ENCODE data around the gene CRYGA.
"Not testable (repeated sequence)": the region's sequence is repeated elsewhere in the genome, so short reads cannot be mapped to it uniquely, and the experiment has no call there.

CRYGA gene

GRCh38 chr2:208164951-208165755, 1.8 kb upstream of the CRYGA start:
- DNase-seq (ENCODE audit: low read depth in 2 of 2), result no peak

DNA sequence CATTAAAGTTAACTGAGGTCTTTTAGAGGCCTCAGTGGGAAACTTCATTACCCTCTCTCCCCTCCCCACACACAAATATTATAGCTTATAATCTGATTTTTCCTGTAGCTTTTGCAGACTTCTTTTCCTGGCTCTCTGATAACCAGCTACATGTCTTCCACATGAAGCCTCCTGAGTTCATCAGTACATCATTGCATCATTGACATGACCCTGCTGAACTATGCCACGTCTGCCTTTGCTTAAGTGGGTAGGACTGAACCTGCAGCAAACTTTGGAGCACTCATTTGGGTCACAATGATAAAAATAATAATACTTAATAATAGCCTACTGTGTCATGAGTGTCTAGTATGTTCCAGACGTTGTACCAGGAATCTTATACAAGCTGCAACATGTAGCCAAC, 7.0 kb downstream of the CRYGA start:
- DNase-seq (ENCODE audit: low read depth in 2 of 2), result no peak

DNA sequence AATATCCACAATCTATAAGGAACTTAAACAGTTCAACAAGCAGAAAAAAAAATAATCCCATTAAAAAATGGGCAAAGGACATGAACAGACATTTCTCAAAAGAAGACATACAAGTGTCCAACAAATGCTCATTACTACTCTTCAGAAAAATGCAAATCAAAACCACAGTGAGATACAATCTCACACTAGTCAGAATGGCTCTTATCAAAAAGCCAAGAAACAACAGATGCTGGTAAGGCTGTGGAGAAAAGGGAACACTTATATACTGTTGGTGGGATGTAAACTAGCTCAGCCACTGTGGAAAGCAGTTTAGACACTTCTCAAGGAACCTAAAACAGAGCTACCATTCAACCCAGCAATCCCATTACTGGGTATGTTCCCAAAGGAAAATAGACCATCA, 10.2 kb downstream of the CRYGA start:
- no peak for DNase-seq (ENCODE audit: low read depth in 2 of 2)

GRCh38 chr2:208150956-208151355, 12.4 kb downstream of the CRYGA start:
- no peak for DNase-seq (ENCODE audit: low read depth in 2 of 2)

- DNase-seq (ENCODE audit: low read depth in 2 of 2), result no peak
These were observed 13.3 kb downstream of the CRYGA start for GRCh38 chr2:208150094-208150493.

DNA sequence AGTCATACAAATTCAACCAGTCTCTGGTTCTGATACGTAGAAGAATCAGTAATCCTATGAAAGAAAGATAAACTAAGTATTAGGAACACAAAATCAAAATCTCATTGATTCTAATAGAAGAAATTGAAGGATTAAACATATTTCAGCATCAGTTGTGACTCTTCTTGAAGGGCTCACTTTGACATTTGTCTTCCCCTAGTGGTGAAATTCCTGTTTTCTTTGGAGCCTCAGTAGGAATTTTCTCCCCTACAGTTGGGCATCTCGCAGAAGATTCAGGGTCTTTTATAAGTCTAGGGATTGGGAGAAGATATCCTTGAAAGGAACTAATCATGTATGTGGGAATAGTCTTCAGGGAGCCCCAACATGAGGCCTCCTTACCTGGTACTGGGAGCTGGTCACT, 14.6 kb downstream of the CRYGA start:
- DNase-seq (ENCODE audit: low read depth in 2 of 2), result no peak

DNA sequence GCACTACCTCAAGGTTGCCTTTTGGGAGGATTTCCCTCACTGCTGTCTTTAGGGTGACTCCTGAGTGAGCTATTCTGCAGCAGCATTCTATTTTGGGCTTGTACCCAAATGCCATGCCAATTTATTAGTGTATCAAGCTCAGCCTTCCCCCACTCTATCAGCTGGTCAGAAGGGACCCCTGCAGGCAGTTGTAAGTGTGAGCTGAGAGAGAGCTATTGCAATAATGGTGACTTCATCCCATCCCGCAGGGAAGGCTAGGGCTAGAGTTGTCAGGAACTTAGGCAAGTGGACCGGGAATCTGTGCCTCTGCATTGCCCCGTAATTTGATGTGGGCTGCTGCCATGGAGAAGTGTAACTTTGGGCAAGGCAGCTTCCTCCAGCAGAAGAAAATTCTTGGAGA, 15.6 kb downstream of the CRYGA start:
- no peak for DNase-seq (ENCODE audit: low read depth in 2 of 2)

DNA sequence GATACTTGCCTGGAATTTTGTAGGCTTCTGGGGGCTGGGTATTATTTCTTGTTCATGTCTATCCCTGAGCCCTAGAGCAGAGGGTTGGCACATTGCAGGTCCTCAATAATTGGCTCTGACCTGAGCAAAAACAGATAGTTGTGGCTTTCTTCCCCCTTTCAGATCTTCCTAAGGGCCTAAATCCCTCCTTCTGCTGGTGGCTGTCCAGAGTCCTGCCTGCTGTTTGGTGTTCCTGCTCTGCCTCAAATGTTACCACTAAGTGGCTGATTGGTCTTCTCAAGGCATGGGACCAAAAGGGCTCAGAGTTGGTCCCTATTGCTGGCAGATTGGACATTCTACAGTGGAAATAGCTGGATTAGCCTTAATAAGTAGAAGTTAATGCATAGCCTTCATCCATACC, 16.4 kb downstream of the CRYGA start:
- no peak for DNase-seq (ENCODE audit: low read depth in 2 of 2)

DNA sequence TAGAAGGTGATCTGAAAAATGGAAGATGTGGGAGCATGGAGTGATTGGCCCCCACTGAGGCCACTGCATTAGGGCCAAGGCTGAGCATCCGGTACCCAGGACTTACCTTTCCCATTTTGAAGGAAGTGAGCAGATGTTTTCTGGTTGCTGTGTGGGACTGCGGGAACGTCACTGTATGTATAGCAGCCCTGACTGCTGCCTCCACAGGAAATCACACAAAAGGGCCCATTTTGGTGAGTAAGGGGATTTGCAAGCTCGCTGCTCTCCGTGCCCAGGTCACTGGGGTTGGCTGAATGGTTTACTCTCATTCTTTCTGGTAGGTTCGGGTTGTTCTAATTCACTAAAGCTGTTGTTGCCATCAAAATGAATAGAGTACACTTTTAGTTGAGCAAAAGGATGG, 17.4 kb downstream of the CRYGA start, which contains the start of gene CRYGB:
TSS of gene CRYGB (minus strand) at position 153 of the 400 bp plus-strand sequence. CDS start at position 115, 38 bp downstream.
- DNase-seq (ENCODE audit: low read depth in 2 of 2), result no peak

GRCh38 chr2:208142925-208143799, 20.2 kb downstream of the CRYGA start:
- DNase-seq (ENCODE audit: low read depth in 2 of 2), result no peak

DNA sequence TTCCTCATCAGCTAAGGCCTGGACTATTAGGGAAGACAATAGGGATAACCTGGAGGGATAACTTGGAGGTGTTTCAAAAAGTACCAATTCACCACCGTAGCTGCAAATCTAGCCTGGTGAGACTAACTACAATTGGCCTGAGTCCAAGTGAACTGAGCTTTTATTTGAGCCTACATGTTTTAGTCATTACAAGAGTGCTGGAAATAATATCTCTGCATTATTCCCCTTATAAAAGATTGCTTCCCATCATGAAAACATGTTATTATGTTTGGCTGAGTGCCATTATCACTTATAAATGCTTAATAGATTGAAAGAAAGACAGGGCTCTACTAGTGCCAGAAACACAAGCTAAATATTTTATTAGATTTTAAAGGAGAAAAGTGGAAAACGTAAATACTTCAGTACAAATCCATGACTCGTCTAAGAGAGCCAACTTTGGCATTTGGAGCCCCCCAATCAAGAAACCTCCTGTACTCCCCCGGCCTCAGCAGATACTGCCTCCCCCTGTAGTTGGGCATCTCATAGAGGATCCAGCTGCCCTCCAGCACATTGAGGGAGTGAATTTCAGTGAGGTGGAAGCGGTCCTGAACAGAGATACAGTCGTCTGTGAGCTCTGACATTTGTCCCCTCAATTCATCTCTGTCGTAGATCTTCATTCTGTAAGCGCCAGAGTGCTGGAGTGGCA, 21.0 kb downstream of the CRYGA start:
- no peak for DNase-seq (ENCODE audit: low read depth in 2 of 2)

- DNase-seq (ENCODE audit: low read depth in 2 of 2), result no peak
These were observed 23.9 kb downstream of the CRYGA start for GRCh38 chr2:208139447-208139846.

- not testable (repeated sequence) for DNase-seq (ENCODE audit: low read depth in 2 of 2)
These were observed 25.1 kb downstream of the CRYGA start for GRCh38 chr2:208138334-208138733.

- DNase-seq (ENCODE audit: low read depth in 2 of 2), result no peak
These were observed 26.7 kb downstream of the CRYGA start for GRCh38 chr2:208136716-208137094.

GRCh38 chr2:208135794-208136715, 27.3 kb downstream of the CRYGA start:
- no peak for DNase-seq (ENCODE audit: low read depth in 2 of 2)

GRCh38 chr2:208134928-208135586, 28.3 kb downstream of the CRYGA start:
- DNase-seq (ENCODE audit: low read depth in 2 of 2), result no peak

DNA sequence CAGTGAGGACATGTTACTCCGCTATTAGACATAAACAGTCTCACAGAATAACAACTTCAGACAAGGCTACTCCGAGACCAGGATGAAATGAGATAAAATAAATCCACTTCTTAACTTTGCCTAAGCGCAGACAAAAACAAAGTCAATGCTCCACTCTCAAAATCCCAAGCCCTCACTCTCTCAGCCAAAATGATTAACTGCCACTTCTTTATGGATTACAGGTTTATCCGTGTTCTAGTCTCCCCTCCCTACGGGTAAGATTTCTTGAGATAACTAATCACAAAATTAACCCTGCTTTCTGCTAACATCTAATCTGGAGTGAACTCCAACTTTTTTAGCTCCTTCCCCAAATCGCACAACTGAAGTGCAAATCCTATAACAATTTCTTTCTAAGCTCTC, 32.7 kb downstream of the CRYGA start:
- no peak for DNase-seq (ENCODE audit: low read depth in 2 of 2)

DNA sequence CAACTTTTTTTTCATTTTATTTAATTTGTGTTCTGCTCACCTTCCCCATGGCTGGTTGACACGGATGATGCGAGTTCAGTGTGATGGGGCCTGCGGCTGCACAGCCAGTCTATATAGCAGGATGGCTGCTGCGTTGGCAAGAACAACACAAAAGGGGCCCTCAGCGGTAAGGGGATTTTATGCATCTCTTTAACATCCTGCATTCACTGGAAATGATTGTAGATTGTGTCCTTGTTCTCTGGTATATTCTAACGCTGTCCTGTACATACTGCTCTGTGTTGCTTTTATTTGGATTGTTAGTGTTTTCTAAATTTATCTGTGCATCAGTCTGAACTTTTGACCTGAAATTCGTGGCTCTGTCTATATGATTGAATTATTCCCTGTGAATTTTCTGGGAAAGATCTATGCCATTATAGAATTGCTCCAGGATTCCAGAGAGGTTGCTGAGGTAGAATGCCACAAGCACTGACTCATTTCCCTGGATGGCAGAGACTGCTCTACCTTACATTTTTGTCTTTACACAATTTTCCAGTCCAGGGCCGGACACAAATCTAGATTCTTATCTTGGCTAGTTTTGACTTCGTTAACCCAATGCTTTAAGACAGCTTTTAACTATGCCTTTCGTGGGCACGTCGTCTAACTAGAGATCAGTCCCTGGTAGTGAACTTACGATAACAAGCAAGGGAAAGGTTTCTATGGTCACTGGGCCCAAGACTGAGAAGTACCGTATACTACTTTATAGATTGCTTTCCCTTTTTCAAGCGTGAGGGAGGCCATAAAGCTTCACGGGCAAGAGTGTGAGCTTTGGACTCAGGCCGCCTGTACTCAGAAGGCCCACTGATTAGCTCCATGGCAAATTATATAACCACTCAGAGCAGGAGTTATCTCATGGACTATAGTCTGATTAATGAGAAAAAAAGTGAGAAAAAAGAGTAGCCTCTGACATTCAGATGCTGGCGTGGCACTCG, 33.4 kb downstream of the CRYGA start, which contains the start of gene CRYGC:
TSS of gene CRYGC (minus strand) at position 85 of the 968 bp plus-strand sequence. CDS start at position 49, 36 bp downstream.
- no peak for DNase-seq (ENCODE audit: low read depth in 2 of 2)

DNA sequence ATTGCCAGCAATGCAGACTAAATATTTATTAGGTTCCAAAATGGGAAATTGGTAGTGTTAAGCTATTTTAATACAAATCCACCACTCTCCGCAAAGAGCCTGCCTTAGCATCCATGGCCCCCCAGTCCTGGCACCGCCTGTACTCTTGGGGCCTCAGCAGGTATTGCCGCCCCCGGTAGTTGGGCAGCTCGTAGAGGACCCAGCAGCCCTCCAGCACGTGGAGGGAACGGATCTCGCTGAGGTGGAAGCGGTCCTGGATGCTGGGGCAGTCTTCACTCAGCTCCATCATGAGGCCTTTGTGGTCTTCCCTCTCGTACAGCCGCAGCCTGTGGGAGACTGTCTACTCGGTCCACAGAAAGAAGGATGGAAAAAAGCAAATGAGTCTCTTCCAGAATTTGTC, 35.3 kb downstream of the CRYGA start:
- no peak for DNase-seq (ENCODE audit: low read depth in 2 of 2)

All from stimulated activated CD4-positive, alpha-beta T cell treated with anti-CD3 and anti-CD28 coated beads, Interleukin-12 subunit alpha, Interleukin-12 subunit beta, amount 100 ng/mL, for 24 hours (primary cell).